Keratinocyte (primary cell): ENCODE measurements around the gene HOXC11.

ENCODE experiments used
- EZH2 ChIP-seq: IDR thresholded peaks from one replicate; pipeline ENCODE4 v1.6.1; 2012; ENCODE audit warnings: inconsistent platforms, mild to moderate bottlenecking, low read length, moderate library complexity
- TF ChIP-seq, protein P1 (sequence below), 3 experiments: IDR thresholded peaks in 1 of 3; conservative IDR thresholded peaks in 1 of 3; optimal IDR thresholded peaks in 1 of 3; 2 replicates in 2 of 3; 3 replicates in 1 of 3; pipeline versions ENCODE3 to v1.5.1; 2011; ENCODE audit warnings: low read length in 3 of 3, mild to moderate bottlenecking in 3 of 3, moderate library complexity in 2 of 3, control low read depth in 1 of 3, inconsistent platforms in 1 of 3; ENCODE audit not compliant: insufficient read depth in 2 of 3; ENCODE audit errors: extremely low read depth in 1 of 3

- TF ChIP-seq, protein P1, sequence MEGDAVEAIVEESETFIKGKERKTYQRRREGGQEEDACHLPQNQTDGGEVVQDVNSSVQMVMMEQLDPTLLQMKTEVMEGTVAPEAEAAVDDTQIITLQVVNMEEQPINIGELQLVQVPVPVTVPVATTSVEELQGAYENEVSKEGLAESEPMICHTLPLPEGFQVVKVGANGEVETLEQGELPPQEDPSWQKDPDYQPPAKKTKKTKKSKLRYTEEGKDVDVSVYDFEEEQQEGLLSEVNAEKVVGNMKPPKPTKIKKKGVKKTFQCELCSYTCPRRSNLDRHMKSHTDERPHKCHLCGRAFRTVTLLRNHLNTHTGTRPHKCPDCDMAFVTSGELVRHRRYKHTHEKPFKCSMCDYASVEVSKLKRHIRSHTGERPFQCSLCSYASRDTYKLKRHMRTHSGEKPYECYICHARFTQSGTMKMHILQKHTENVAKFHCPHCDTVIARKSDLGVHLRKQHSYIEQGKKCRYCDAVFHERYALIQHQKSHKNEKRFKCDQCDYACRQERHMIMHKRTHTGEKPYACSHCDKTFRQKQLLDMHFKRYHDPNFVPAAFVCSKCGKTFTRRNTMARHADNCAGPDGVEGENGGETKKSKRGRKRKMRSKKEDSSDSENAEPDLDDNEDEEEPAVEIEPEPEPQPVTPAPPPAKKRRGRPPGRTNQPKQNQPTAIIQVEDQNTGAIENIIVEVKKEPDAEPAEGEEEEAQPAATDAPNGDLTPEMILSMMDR (optimal IDR thresholded peaks at IDR 0.05 in 1 of 3, IDR thresholded peaks at IDR 0.05 in 1 of 3, conservative IDR thresholded peaks at IDR 0.05 in 1 of 3; ENCODE audit: extremely low read depth in 1 of 3, insufficient read depth in 2 of 3, low read length in 3 of 3) = no peak
- TF ChIP-seq EZH2 = no peak
Measured at GRCh38 chr12:53947743-53948142, 25.2 kb upstream of the HOXC11 start.
